Panc1 (cell line): ENCODE results near the gene CREBBP.

ENCODE experiments used
- CTCF ChIP-seq: fragments of 450-650 bp; IDR thresholded peaks from 2 replicates; pipeline ENCODE4 v1.5.1; 2017; ENCODE audit warnings: mild to moderate bottlenecking
- POLR2AphosphoS5 ChIP-seq: IDR thresholded peaks from 2 replicates; pipeline ENCODE4 v1.6.1; 2012; ENCODE audit warnings: mild to moderate bottlenecking, low read depth, low read length, moderate library complexity
- TCF7L2 ChIP-seq: IDR thresholded peaks from 2 replicates; pipeline ENCODE4 v1.6.1; 2011; ENCODE audit warnings: mild to moderate bottlenecking, low read depth, low read length, inconsistent platforms

- TF ChIP-seq CTCF (no peak), TCF7L2 (no peak), POLR2AphosphoS5 (no peak)
Measured at GRCh38 chr16:3881499-3881990, 1.0 kb upstream of the CREBBP start.
